Esophagus mucosa (tissue), 1 donor: Measurements from ENCODE around the gene HIVEP3. TPM values are rescaled to one million over a fixed set of nuclear protein-coding genes. Genes with fewer than 3 reads are reported as not detected.

Experiments used
- ATAC-seq: fragments of 200-7000 bp; cut with Tn5 transposase; one replicate; pipeline ENCODE4 v1.9.1; 2020
- total RNA-seq: library from RNA; stranded (reverse); gene quantifications from one replicate; pipeline ENCODE4 v1.2.4, GENCODE V29; 2023
- donor health status: DM: yes; HTN: yes; CAD: no.

HIVEP3 gene
- total RNA-seq, 1 donor from 2014 or later, result 7.0 TPM

- ATAC-seq, result no peak
These were observed 254.9 kb downstream of the HIVEP3 start for GRCh38 chr1:41663671-41664400.

- peak; percentile 41 for ATAC-seq
These were observed 255.8 kb downstream of the HIVEP3 start for GRCh38 chr1:41662765-41663437.

GRCh38 chr1:41662061-41662764 is 256.5 kb downstream of the HIVEP3 start:
- ATAC-seq, result peak; percentile 67

GRCh38 chr1:41661428-41662060 is 257.2 kb downstream of the HIVEP3 start:
- ATAC-seq, result peak; percentile 17

GRCh38 chr1:41660570-41661427 is 257.9 kb downstream of the HIVEP3 start:
- no peak for ATAC-seq

DNA sequence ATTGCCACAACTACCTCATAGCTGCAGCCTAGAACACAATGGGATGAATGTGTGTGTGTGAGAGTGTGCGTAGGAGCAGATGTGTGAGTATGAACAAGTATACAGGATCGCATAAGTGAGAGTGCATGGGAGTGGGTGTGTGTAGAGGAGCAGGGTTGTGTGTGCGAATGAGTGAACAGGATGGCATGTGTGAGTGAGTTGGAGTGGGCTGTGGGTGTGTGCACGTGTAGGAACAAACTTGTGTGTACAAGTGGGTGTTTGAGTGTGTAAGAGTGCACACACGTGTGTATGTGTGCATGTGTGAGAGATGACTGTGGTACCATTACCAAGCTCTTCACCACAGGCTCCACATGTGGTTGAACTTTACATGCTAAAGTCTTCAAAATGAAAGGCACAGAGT is 258.8 kb downstream of the HIVEP3 start:
- ATAC-seq, result no peak

GRCh38 chr1:41659159-41659495 is 259.6 kb downstream of the HIVEP3 start:
- no peak for ATAC-seq

GRCh38 chr1:41658431-41659158 is 260.1 kb downstream of the HIVEP3 start:
- ATAC-seq, result no peak

- ATAC-seq, result no peak
These were observed 260.9 kb downstream of the HIVEP3 start for GRCh38 chr1:41657679-41658295.

DNA sequence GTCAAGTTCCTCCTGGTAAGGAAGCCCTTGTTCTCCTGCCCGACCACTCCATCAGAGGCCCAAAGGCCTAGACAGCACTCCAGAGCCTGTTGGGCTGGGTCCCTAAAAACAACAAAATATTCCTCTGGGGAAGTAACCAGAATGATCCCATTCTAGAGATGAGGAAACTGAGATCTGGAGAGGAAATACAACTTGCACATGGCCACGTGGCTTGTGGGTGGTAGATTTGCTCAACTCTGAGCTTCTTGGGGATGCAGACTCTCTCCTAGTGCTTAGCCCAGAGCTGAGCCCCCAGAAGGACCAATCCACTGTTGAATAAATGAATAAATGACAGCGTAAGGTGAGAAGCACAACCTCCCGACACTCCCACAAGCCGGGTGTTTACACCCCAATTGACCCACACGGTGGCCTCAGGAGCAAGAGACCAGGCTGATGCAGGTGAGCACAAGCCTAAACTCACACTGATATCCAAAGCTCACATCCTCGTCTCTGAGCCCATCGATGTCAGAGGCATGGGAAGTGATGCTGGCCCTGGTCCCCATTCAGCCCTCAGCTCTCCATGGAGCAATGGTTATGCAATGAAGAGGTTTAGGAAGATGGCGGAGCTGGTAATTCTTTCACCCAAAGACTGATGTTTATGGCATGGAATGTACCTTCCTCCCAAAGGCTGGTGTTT is 261.8 kb downstream of the HIVEP3 start:
- ATAC-seq, result no peak

DNA sequence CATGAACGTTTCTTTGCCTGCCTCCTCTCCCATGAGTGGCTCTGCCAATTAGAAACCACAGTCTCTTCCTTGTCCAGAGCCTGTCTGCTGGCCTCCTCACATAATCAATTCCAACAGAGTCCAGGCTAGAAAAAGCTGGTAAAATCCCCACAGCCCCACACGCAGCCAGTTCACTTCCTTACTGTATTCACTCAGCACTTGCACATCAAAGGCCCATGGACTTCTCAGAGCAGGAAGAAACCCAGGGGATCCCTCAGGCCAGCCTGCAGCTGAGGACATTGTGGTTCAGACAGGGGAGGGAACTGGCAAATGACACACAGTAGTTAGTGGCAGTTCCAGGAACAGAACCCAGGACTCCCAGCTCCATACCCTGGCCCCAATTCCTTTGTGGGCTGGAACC is 262.7 kb downstream of the HIVEP3 start:
- ATAC-seq, result no peak

DNA sequence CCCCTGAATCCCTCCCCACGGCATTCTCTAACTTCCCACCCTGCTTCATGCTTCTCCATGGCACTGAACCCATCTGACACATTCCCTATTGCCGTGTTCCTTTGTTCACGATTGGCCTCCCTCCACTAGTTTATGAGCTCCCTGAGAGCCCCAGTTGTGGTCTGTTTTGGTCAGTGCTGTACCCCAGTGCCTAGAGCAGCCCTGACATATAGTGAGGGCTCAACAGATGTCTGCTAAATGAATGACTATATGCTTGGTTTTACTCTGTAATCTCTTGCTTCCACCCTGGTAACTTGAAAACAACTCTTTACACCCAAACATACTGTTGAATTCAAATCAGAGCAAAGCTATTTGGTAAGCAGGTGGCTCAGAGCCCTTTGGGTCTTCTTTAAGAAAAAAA is 263.1 kb downstream of the HIVEP3 start:
- ATAC-seq, result no peak

DNA sequence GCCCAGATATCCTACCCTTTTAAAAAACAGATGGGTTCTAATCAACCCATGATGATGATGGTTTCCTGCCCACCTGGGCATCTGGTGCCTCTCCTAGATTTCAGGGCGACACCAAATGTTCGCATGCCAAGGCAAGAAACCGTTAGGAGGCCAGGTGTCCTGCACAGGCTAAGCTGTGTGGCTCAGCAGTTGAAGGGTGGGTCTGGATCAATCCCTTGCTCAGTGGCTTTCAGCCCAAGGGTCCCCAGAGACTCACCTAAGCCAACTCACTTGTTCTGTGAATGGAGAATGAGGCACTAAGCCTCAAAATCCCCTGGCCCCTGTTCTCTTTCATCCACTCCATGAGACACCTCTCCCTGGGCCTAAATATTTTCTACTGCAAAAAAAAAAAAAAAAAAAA is 265.1 kb downstream of the HIVEP3 start:
- ATAC-seq, result no peak

DNA sequence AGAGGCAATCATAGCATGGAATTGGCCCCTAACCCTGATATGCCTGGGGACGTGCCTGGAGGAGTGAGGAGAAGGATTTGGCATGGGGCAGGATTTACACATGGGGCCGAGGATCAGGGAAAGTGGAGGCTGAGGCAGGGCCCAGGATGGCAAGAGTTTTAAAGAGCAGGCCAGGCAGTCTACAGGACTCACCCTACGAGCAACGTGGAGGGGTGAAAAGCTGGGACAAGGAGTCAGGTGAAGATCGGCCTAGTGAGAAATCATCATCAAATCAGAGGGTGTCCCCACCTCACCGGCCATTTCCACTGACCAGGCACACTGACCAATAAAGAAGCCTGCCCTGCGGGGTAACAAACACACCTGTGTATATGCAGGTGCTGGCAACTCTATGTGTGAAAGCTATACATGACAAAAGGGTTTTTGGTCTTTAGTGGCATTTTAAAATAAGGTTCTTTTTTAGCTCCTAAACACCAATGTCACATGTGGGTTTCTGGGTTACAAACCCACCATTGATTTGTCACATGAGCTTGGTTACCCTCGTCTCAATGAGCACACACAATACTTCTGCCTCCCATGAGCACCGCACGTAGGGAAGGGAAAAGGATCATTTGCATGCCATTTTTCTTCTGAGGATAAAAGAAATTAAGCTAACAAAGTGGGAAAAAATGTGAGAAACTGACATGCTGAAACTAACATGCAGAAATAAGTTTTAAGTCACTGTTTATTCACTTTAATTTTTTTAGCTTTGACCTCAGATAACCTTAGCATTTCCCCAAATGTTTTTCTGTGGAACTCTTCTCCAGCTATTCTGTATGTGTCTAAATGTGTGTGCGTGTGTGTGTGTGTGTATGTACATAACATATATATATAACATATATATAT is 266.1 kb downstream of the HIVEP3 start:
- no peak for ATAC-seq

GRCh38 chr1:41650028-41650880 is 268.5 kb downstream of the HIVEP3 start:
- no peak for ATAC-seq

DNA sequence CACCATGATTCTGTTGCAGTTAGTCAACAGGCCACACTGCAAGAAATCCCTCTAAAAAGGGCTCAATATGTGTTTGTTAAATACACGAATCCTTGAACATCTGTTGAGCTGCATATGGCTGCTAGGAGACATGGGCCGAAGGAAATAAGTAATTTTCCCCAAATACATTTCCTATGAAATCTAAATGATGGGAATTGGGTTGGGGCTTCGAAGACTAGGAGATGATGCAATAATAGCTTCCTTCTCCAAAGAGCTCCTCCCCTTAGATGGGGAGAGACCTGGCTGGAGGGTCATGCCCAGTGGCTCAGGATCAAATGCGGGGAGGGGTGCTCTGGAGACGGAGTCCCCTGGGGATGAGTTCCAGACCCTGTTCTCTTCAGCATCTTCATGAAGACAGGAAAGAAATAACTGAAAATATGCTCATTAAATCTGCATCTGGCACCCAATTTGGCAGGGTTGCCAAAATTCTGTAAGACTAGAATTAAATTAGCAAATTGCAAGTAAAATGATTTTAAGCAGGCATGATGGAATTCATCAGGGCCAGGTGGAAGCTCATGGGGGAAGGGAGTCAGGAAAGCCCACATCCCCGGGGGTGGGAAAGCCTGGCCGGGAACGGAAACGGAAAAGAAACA is 269.2 kb downstream of the HIVEP3 start:
- no peak for ATAC-seq

GRCh38 chr1:41648844-41649243 is 269.9 kb downstream of the HIVEP3 start:
- ATAC-seq, result no peak

DNA sequence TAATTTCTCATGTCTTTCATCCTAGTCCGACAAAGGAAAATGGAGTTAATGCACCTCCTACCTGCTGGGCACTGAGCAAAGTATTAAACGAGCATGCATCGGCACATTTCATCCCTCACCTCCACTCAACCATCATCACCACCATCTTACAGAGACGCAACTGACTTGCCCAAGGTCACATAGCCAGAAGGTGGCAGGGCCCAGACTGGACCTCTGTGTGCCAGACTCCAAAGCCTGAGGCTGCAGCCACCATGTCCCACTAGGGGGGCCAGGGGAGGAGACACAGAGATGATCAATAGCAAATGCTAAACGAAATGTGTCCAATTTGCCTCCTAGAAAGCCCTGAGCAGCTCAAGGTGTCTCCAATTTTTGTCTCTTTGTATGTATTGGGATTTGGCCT is 270.5 kb downstream of the HIVEP3 start:
- no peak for ATAC-seq
